HEK293 (cell line): ENCODE data around the gene HUNK.

Experiments used
- CTCF ChIA-PET: fragments of 350-600 bp; formaldehyde crosslinking; extraction: SDS; loops from one replicate; lab custom pipeline; 2021; ENCODE audit warnings: antibody characterized with exemption; lab: Yijun Ruan, JAX
- POLR2A ChIA-PET: fragments of 300-600 bp; formaldehyde crosslinking; extraction: SDS; loops from one replicate; lab custom pipeline; 2020; ENCODE audit warnings: antibody characterized with exemption, inconsistent platforms; lab: Yijun Ruan, JAX
- H3K27ac ChIP-seq: fragments of 200-500 bp; sonication (Bioruptor generic); 2 replicates; pipeline ENCODE4 v1.5.1; 2014; ENCODE audit warnings: low read depth, low read length, control low read depth, inconsistent platforms; ENCODE audit errors: extremely low read depth
- H3K36me3 ChIP-seq, 2 experiments: fragments of 200-500 bp in 1 of 2; sonication (Bioruptor generic) in 1 of 2; 1 replicate in 1 of 2; 2 replicates in 1 of 2; pipeline ENCODE4 v1.5.1; 2014 to 2017; ENCODE audit warnings: inconsistent platforms in 2 of 2, low read length in 2 of 2; ENCODE audit not compliant: control insufficient read depth in 2 of 2, insufficient read depth in 1 of 2
- H3K4me1 ChIP-seq: fragments of 200-500 bp; sonication (Bioruptor generic); 2 replicates; pipeline ENCODE4 v1.5.1; 2014; ENCODE audit warnings: mild to moderate bottlenecking, low read length, inconsistent platforms; ENCODE audit not compliant: control insufficient read depth, insufficient read depth
- H3K4me3 ChIP-seq: 2 replicates; pipeline ENCODE4 v1.5.1; 2011; ENCODE audit warnings: low read depth, mild to moderate bottlenecking, control low read depth, low read length, moderate library complexity
- H3K9me3 ChIP-seq: fragments of 200-500 bp; sonication (Bioruptor generic); 2 replicates; pipeline ENCODE4 v1.5.1; 2014; ENCODE audit warnings: low read depth, low read length, inconsistent platforms; ENCODE audit not compliant: control insufficient read depth, insufficient read depth
- MZF1 ChIP-seq: fragments of 450-650 bp; formaldehyde crosslinking; IDR thresholded peaks from 2 replicates; pipeline ENCODE4 v1.5.1; 2017; ENCODE audit warnings: missing biosample characterization, missing genetic modification characterization, borderline replicate concordance
- SCRT2 ChIP-seq: fragments of 450-650 bp; formaldehyde crosslinking; IDR thresholded peaks from 2 replicates; pipeline ENCODE4 v1.5.1; 2016; ENCODE audit warnings: missing biosample characterization, missing genetic modification characterization
- TSHZ1 ChIP-seq: fragments of 450-650 bp; formaldehyde crosslinking; IDR thresholded peaks from 2 replicates; pipeline ENCODE4 v1.5.1; 2016; ENCODE audit warnings: missing biosample characterization, missing genetic modification characterization, borderline replicate concordance
- ZNF10 ChIP-seq: fragments of 450-650 bp; formaldehyde crosslinking; IDR thresholded peaks from 2 replicates; pipeline ENCODE4 v1.5.1; 2017; ENCODE audit warnings: missing biosample characterization, missing genetic modification characterization
- ZNF121 ChIP-seq: fragments of 450-650 bp; formaldehyde crosslinking; IDR thresholded peaks from 2 replicates; pipeline ENCODE4 v1.5.1; 2016; ENCODE audit warnings: missing biosample characterization, missing genetic modification characterization
- ZNF248 ChIP-seq: fragments of 450-650 bp; formaldehyde crosslinking; IDR thresholded peaks from 2 replicates; pipeline ENCODE4 v1.5.1; 2017; ENCODE audit warnings: missing biosample characterization, missing genetic modification characterization
- ZNF335 ChIP-seq: fragments of 450-650 bp; formaldehyde crosslinking; conservative IDR thresholded peaks from 2 replicates; pipeline ENCODE4 v1.5.1; 2016; ENCODE audit warnings: missing biosample characterization, missing genetic modification characterization
- ZNF350 ChIP-seq: fragments of 450-650 bp; formaldehyde crosslinking; IDR thresholded peaks from 2 replicates; pipeline ENCODE4 v1.5.0; 2017; ENCODE audit warnings: missing biosample characterization, mild to moderate bottlenecking, missing genetic modification characterization
- ZNF354C ChIP-seq: fragments of 450-650 bp; formaldehyde crosslinking; IDR thresholded peaks from 2 replicates; pipeline ENCODE4 v1.5.1; 2016; ENCODE audit warnings: missing biosample characterization, missing genetic modification characterization, low read depth, borderline replicate concordance
- ZNF555 ChIP-seq: fragments of 450-650 bp; formaldehyde crosslinking; conservative IDR thresholded peaks from 2 replicates; pipeline ENCODE4 v1.5.1; 2017; ENCODE audit warnings: missing biosample characterization, mild to moderate bottlenecking, missing genetic modification characterization, inconsistent platforms
- ZNF610 ChIP-seq: fragments of 450-650 bp; formaldehyde crosslinking; IDR thresholded peaks from 2 replicates; pipeline ENCODE4 v1.5.1; 2016; ENCODE audit warnings: missing biosample characterization, missing genetic modification characterization, borderline replicate concordance
- ZNF658 ChIP-seq: fragments of 450-650 bp; formaldehyde crosslinking; IDR thresholded peaks from 2 replicates; pipeline ENCODE4; 2016; ENCODE audit warnings: missing biosample characterization, missing genetic modification characterization
- ZNF670 ChIP-seq: fragments of 450-650 bp; formaldehyde crosslinking; IDR thresholded peaks from 2 replicates; pipeline ENCODE4 v1.5.1; 2016; ENCODE audit warnings: missing biosample characterization, missing genetic modification characterization, low read depth
- ZNF692 ChIP-seq: fragments of 450-650 bp; formaldehyde crosslinking; IDR thresholded peaks from 2 replicates; pipeline ENCODE4 v1.5.1; 2016; ENCODE audit warnings: missing biosample characterization, missing genetic modification characterization

Gene HUNK

GRCh38 chr21:31893851-31894415 is 21.1 kb downstream of the HUNK start:
- no peak overlapping the region for H3K27ac ChIP-seq
- no peaks in the 10 kb centered on the region for H3K36me3 ChIP-seq
- ChIA-PET POLR2A (no interaction called here), CTCF (interaction anchor here (0.6 to 2.2 kb wide), 4 partner anchors 21 to 772 kb away, joined by 3 to 8 read pairs (median 3); partner anchors contain the start of gene HUNK)
- H3K9me3 ChIP-seq, result no peaks in the 10 kb centered on the region
- no peak overlapping the region for H3K4me3 ChIP-seq
- TF ChIP-seq TSHZ1 (tag by site-specific recombination) (no peak), ZNF121 (tag by site-specific recombination) (no peak), ZNF692 (tag by site-specific recombination) (no peak), SCRT2 (tag by site-specific recombination) (no peak), ZNF658 (tag by site-specific recombination) (no peak), ZNF555 (no peak), ZNF610 (tag by site-specific recombination) (no peak), ZNF354C (tag by site-specific recombination) (no peak), ZNF248 (tag by site-specific recombination) (no peak), ZNF670 (tag by site-specific recombination) (no peak)
- peaks cover 6% of the 10 kb centered on the region for H3K4me1 ChIP-seq

GRCh38 chr21:31894457-31894856 is 21.6 kb downstream of the HUNK start:
- no peak overlapping the region for H3K27ac ChIP-seq
- TF ChIP-seq ZNF335, result no peak
- TF ChIP-seq ZNF350 (tag by site-specific recombination), result peak; percentile 51; the same call in 1 of the 2 replicates
- no peak overlapping the region for H3K4me3 ChIP-seq
- POLR2A ChIA-PET, result no interaction called here
- no peaks in the 10 kb centered on the region for H3K9me3 ChIP-seq
- no peaks in the 10 kb centered on the region for H3K36me3 ChIP-seq
- CTCF ChIA-PET, result interaction anchor here (0.6 to 2.2 kb wide), 4 partner anchors 22 to 773 kb away, joined by 3 to 8 read pairs (median 3); partner anchors contain the start of gene HUNK
- H3K4me1 ChIP-seq, result peaks cover 3% of the 10 kb centered on the region

- CTCF ChIA-PET, result interaction anchor here (2.2 kb wide), 1 partner anchor 29 kb away, joined by 8 read pairs; no protein-coding TSS in a partner anchor
- no peaks in the 10 kb centered on the region for H3K36me3 ChIP-seq
- POLR2A ChIA-PET, result no interaction called here
- H3K27ac ChIP-seq, result no peak overlapping the region
- no peak for TF ChIP-seq MZF1 (tag by site-specific recombination)
- TF ChIP-seq ZNF10 (tag by site-specific recombination), result peak; percentile 73
- TF ChIP-seq, all 188 proteins: peak for 1
- Histone ChIP-seq H3K4me3 (no peak overlapping the region), H3K9me3 (no peaks in the 10 kb centered on the region), H3K4me1 (no peaks in the 10 kb centered on the region; the same call in 1 of the 2 replicates)
Observed at GRCh38 chr21:31895077-31895835, 22.4 kb downstream of the HUNK start.
